Peyer's patch (tissue), 4 donors: ENCODE data around the gene GTF2F2.

Experiments used
- CTCF ChIP-seq, 6 experiments: fragments of 450-650 bp in 4 of 6; fragments of 200-600 bp in 2 of 6; sonication (generic) in 1 of 6; IDR thresholded peaks; one replicate each; pipeline ENCODE4 v1.5.1; 2017 to 2019; ENCODE audit warnings: antibody characterized with exemption in 6 of 6, mild to moderate bottlenecking in 3 of 6, moderate library complexity in 1 of 6
- POLR2A ChIP-seq, 2 donors: fragments of 450-650 bp; IDR thresholded peaks; one replicate each; pipeline ENCODE4 v1.5.1; 2017; ENCODE audit warnings: antibody characterized with exemption in 2 of 2, mild to moderate bottlenecking in 2 of 2, moderate library complexity in 2 of 2

GRCh38 chr13:45299194-45299593 is 178.9 kb downstream of the GTF2F2 start:
- TF ChIP-seq CTCF (IDR thresholded peaks at IDR 0.05) (no peak), POLR2A (IDR thresholded peaks at IDR 0.05) (no peak)
